GM04503 (cell line): ENCODE results near the gene ZCCHC17.
"Not testable (repeated sequence)": the region's sequence is repeated elsewhere in the genome, so short reads cannot be mapped to it uniquely, and the experiment has no call there.

Experiments used
- DNase-seq: peaks from one replicate; pipeline ENCODE4 v3.0.0-alpha.2; 2012; ENCODE audit warnings: low read depth

ZCCHC17 gene

DNA sequence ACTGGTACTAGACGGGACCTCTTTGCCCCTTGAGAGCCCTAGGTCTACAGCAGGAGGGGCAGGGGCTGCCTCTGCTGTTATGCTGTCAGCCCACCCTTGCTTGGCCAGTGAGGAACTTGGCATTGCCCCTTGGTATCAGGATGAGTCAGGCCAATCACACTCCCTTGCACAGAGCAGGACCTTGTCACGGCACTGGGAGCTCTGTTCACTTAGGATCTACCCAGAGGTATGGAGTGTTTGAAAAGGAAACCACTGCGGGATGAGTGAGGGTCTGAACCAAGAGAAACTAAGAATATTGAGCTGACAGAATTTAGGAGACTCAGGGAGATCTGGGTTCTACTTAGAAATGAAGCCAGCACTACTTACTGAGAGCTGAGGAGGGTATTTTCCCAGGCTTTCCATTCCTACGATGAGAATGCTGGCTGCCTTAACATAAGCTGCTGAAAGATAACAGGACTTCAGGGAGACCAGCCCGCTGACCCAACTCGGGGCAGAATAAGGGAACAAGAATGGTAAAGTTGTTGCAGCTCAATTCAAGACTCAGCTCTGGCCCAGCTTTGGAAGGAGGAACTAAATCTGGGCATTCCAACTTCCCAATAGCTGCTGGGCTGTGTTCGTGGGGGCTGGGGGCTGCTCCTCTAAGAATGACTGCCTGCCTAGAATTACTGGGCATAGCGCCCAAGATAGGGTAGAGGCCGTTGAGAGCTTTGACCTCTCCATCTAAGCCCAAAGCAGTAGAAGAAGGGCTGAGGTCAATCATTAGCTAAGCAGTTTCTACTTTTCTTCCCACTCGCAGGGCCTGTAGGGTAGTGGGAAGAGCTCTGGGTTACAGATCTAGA is 74.5 kb downstream of the ZCCHC17 start:
- no peak for DNase-seq

GRCh38 chr1:31372051-31372450 is 75.2 kb downstream of the ZCCHC17 start:
- no peak for DNase-seq

- DNase-seq = no peak
These were observed 75.9 kb downstream of the ZCCHC17 start for GRCh38 chr1:31372751-31373055.

- DNase-seq = no peak
These were observed 76.4 kb downstream of the ZCCHC17 start, which contains the start of gene FABP3 for GRCh38 chr1:31373056-31373896. Gene FABP3 (minus strand): TSS chr1:31373076. CDS start chr1:31373014, 62 bp downstream.

GRCh38 chr1:31373897-31374486 is 77.2 kb downstream of the ZCCHC17 start:
- no peak for DNase-seq

DNA sequence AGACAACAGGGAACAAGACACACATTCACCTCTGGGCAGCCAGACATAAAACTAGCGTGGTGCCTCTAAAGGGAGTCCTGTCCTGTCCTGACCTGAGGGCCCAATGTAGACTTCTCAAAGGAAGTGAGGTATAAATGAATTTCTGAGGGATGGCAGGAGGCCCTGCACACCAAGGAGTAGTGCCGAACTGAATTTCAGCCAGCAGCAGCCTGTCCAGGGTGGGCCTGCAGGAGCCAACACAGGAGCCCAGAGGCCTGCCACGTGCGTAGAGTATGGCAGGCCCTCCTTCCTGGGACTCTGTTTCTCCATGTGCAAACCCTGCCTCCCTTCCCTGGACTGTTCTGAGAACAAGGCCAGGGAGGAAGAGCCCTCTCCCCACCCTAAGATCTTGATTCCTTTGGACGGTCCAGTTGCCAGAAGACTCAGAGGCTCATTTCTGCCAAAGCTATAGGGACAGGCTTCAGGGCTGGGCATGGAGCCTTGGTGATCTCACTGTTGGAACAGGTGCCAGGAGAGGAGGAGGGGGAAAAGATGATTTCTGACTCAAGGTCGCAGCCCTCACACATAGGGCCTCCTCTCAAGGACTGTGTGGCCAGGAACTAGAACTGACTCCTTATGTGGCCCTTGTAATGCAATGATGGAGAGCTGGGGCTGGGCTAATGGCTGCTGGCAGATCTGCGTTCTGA is 77.8 kb downstream of the ZCCHC17 start:
- no peak for DNase-seq

GRCh38 chr1:31376375-31377134 is 79.7 kb downstream of the ZCCHC17 start:
- DNase-seq = peak; percentile 90

- no peak for DNase-seq
These were observed 80.6 kb downstream of the ZCCHC17 start for GRCh38 chr1:31377364-31377863.

- no peak for DNase-seq
These were observed 81.2 kb downstream of the ZCCHC17 start for GRCh38 chr1:31378001-31378400.

DNA sequence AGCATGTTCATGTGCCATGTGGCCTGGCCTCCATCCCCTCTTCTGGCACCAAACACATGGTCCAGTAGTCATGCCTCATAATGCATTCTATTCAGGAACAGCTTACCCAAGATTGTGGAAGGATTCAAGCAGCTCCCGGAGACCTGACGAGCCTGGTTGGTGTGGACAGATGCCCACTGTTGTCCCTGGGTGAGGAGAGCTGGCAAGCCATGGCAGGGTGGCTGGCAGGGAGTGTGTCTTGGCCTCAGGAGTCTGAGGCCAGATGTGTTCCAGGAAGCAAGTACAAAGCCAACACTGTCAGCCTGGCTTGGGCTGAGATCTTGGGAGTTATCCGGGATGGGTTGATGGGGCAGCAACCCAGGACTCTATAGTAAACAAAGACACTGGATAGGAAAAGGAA is 83.3 kb downstream of the ZCCHC17 start:
- no peak for DNase-seq

DNA sequence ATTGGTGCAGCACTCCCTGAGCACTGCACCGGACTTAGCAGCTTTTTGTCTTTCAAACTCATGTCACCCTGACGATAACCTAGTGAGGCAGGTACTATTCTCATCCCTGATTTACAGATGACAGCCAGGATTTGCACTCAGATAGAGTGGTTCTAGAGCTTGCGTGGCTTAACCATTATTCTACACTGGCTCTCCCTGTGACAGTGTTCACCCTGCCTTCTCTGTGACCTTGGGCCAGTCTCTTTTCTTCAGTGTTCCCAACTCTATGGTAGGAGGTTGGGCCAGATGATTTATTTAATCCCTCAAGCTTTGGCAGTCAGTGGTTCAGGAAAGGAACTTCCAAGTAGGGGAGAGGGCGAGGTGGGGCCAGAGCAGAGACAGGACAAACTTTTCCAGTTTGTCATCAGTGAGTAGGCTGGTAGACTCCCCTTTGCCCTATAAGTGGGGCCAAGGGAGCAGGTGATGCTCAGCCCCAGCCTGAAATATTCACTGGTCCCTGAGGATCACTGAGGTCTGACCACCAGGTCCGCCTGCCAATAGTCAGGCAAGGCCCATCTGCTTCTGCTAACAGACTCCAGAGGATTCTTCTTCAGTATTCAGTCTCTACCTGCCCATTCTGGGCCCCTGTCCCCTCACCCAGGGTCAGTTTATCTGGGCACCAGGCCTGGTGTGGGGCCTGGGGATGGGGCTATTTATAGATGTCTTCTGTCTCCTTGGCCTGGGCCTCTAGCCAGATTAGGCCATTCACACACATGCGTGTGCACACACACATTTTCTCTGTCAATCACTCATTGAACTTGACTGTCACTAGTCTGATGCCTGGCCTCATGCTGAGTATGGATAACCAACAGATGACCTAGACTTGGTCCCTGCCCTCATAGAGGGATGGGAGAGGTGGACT is 84.8 kb downstream of the ZCCHC17 start:
- DNase-seq = no peak

GRCh38 chr1:31382379-31382989 is 85.7 kb downstream of the ZCCHC17 start:
- no peak for DNase-seq

DNA sequence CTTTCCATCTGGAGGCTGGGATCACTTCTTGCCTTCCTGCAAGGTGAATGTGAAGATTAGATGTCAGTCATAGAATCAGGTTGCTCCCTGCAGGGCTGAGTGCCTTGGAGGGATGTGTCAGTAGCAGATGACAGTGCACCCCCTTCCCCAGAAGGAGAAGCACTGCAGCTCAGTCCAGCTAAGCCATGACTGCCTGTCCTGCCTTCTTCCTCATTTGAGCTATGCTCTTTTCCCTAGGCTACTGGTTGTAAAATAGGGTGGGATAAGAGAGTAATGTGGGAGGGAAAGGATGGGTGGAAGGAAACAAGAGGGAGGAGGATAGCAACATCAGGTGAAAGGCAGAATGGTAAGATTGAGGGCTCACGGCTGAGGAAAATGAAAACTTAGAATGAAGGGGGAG is 87.1 kb downstream of the ZCCHC17 start:
- no peak for DNase-seq

DNA sequence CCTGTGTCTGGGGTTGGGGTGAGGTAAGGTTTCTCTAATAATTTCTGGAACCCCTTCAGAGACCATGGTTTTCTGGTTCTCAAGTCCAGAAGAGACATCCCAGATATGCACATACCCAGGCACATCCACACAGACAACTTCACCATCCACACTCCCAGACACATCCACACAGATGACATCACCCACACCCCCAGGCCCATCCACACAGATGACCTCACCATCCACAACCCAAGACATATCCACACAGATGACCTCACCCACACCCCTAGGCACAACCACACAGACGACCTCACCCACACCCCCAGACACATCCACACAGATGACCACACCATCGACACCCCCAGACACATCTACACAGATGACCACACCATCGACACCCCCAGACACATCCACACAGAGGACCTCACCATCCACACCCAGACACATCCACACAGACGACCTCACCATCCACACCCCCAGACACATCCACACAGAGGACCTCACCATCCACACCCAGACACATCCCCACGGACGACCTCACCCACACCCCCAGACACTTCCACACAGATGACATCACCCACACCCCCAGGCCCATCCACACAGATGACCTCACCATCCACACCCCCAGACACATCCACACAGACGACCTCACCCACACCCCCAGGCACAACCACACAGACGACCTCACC is 89.9 kb downstream of the ZCCHC17 start:
- DNase-seq = not testable (repeated sequence)

GRCh38 chr1:31387612-31388011 is 90.8 kb downstream of the ZCCHC17 start:
- no peak for DNase-seq

- no peak for DNase-seq
These were observed 92.8 kb downstream of the ZCCHC17 start for GRCh38 chr1:31389616-31390015.

DNA sequence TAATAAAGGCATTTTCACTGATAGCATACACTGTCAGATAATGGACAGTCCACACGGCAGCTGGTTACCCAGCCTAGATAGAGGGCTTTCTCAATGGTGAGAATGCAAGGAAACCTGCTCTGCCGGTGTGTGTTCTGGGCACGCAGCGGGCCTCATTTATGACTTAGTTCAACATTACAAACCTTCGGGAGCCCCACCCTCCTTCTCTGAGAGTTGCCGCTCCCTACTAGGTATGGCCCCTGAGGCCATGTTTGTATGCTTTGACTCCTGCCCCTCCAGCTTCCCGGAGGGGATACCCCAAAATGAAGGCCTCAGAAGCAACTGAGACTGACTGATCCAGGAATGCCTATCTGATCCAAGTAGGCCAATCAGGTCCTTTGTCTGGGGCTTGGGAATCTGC is 93.2 kb downstream of the ZCCHC17 start:
- no peak for DNase-seq

GRCh38 chr1:31393463-31393862 is 96.6 kb downstream of the ZCCHC17 start:
- DNase-seq = no peak

- no peak for DNase-seq
These were observed 97.9 kb downstream of the ZCCHC17 start for GRCh38 chr1:31394584-31395193.
